CD4-positive, alpha-beta T cell treated with Interleukin-21 for 1 hour (primary cell): ENCODE data around the gene RBM38.
"Not testable (repeated sequence)": the region's sequence is repeated elsewhere in the genome, so short reads cannot be mapped to it uniquely, and the experiment has no call there.

Experiments
- DNase-seq: peaks from one replicate; pipeline ENCODE4 v3.0.0-alpha.2; 2020

Gene RBM38

DNA sequence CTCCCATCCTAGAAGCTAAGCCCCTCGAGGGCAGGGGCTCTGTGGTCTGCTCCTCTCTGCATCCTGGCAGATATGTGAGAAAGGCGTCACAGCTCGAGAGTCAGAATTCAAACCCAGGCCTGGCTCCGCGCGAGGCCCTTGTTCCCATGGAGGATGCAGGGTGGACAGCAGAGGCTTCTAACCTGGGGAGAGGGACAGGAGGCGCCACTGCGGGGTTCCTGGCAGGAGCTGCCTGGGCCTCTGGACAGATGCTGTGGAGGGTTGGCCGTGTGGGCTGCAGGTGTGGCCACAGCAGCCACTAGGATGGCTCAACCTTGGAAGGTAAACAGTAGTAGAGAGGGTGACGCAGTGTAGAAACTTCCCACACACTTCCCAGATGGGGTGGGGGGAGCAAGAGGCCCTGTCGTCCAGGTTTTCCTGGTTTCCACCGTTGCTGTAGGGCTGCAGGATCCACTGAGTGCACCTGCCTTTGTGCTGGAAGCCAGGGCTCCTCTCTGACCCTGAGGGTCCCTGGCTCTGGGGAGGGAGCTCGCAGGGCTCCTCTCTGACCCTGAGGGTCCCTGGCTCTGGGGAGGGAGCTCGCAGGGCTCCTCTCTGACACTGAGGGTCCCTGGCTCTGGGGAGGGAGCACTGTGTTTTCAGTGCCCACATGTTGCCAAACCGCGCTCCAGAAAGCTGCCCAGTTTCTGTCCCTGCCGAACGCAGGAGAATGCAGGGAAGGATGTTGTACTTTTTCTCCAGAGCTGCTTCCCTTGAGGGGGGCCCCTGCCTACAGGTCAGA is 14.2 kb downstream of the RBM38 start:
- no peak for DNase-seq

DNA sequence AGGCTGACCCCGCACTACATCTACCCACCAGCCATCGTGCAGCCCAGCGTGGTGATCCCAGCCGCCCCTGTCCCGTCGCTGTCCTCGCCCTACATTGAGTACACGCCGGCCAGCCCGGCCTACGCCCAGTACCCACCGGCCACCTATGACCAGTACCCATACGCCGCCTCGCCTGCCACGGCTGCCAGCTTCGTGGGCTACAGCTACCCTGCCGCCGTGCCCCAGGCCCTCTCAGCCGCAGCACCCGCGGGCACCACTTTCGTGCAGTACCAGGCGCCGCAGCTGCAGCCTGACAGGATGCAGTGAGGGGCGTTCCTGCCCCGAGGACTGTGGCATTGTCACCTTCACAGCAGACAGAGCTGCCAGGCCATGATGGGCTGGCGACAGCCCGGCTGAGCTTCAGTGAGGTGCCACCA is 16.4 kb downstream of the RBM38 start:
- no peak for DNase-seq

DNA sequence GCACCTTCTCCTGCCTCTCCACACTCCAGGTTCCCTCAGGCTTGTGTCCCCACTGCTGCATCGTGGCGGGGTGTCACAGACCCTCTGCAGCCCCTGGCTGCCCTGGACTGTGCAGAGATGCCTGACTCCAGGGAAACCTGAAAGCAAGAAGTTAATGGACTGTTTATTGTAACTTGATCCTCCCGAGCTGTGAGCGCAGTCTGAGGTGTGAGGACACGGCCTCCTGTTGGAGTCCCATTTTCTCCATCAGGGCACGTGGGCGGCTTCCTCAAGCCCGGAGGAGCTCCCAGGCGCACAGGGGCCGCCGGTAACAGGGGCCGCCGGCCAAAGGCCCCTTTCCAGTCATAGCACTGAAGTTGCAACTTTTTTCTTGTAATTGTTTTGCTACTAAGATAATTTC is 16.9 kb downstream of the RBM38 start:
- no peak for DNase-seq

DNA sequence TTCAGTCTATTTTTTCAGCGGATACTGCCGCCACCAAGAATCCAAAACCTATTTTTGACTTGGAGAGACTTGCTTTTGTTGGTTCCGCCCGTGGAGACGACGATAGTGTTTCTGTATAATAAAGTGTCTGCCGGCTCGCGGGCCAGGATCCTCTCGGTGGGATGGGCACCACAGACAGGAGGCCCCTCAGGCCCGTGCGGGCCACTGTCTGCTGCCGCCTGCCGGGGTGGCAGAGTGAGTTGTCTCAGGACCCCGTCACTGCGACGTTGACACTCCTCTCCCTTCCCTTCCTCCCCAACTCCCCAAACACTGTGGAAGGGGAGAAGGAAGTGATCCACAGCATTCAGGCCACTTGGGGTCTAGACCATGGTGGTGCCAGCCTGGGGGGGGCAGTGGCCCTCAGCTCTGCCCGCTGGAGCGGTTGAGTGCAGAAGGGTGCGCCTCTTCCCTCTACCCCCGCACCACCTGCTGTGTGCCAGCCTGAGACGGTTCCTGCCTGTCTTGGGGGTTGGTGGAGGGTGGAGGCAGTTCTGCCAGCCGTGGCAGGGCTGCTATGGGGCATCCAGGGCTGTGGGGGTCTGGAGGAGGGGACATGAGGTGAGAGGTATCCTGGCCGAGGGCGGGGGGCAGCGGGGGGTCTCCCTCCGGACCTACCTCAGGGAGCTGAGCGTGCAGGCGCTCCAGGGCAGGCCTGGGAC is 17.5 kb downstream of the RBM38 start:
- DNase-seq = no peak

DNA sequence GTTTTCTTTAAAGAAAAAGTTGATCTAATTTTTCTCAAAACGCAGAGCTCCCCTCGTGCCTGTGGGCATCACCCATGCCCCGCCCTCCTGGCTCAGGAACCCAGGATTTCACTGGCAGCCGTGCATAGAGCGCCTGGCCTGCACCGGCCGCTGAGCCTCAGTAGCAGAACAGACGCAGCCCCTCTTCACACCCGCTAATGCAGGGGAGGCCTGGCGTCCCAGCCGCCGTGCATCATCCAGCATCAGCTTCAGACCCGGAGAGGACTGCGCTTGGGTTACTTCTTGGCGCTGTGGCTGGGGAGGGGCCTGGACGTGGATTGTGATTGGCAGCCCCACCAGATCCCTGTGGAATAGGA is 18.1 kb downstream of the RBM38 start:
- DNase-seq = no peak

DNA sequence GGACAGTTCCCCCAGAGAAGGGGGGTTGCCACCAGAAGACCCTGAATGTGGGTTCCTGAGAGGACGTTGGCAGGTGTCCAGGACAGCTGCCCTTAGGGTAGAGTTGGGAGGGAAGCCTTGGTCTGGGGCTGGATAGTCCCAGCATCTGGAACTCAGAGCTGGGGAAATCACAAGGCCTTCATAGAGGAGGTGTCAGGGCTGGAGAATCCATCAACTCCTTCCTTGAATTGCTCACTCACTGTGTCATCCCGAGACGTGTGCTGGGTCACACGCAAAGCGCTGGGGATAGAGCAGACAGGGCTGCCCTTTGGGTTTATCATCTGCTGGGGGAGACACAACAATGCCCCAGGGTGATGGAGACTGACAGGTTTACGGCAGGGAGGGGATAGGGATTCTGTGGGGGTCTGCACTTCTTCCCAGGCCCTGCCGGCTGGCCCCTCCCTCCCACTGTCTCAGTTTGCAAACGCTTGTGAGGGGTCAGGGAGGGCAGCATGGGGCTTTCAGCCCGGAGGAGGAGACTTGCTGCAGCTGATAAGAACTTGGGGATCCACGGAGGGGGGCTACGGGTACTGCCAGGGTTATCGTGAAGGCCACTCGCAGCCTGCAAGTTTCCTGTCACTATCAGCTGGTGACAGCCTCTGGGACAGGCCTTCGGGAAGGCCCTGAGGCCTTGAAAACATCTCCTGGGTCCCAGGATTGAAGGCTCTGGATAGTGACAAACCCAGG is 18.6 kb downstream of the RBM38 start:
- no peak for DNase-seq

DNA sequence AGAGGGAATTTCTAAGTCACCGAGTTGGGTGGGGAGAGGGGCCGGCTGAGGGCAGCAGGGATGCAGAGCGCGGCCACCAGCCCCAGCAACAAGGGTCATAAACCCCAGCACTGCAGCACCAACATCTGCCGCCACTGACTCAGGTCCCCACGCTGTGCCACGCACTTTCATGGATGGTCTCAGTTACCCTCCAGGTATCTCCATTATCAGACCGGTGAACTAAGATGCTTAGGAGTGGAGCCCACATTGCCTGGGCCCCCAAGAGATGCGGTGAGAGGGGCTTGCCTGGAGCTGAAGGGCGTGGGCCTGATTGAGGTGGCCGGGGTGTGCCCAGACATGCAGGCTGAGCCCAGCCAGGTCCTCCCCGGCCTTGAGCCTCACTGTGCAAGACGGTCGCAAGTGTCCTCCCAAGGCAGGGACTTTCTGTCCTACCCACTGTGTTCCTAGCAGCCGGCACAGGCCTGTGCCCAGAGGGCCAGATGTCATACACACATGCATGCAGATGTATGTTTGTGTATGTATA is 19.3 kb downstream of the RBM38 start:
- DNase-seq = no peak

DNA sequence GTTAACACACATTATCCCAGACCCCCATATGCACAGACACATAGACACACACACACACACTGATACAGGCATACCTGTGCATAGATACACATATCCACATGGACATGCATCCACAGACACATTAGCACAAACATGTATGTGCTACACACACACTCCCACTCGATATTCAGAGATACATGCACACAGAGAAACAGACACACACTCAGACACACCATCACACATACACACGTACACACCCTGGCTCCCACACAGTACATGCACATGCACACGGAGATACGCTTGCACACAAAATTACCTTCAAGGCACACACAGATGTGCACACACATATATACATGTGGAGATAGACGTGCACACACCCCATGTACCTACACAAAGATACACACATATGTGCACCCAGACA is 19.7 kb downstream of the RBM38 start:
- DNase-seq = no peak

DNA sequence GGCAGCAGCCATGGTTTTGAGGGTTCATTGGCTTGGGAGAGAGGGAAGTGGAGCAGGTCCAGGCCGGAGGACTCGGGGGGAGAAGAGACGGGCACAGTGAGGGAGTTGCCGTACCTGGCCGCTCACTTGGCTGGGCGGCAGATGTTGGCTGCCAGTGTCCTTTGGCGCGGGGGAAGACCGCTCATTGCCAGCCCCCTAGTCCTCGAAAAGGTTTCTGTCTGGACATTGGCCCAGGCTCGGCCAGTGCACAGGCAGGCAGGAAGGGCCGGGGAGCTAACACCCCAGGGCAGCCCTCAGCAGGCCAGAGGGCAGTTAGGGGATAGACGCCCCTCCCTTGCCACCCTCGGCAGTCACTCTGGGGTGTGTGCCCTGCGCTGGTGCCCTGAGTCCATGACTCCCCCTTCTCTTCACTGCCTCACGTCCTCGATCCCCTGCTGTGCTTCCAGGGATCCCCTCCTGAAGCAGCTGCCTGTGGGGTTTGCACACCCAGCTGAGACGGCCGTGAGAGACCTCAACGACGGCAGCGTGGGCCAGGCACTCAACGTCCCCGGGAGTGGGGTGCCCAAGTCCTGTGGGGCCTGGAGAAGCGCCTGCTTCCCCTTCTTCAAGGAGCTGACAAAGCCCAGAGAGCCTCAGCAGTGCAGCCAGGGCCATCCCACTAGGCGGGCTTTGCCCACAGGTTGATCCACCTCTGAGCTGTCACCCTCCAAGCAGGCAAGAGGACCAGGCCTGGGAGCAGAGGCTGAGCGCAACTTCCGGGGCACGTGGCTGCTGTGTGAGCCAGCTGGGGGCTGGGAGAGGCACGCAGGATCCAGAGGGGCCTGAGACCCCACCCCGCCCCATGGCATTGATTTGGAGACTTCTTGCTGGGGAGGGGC is 20.4 kb downstream of the RBM38 start:
- no peak for DNase-seq

DNA sequence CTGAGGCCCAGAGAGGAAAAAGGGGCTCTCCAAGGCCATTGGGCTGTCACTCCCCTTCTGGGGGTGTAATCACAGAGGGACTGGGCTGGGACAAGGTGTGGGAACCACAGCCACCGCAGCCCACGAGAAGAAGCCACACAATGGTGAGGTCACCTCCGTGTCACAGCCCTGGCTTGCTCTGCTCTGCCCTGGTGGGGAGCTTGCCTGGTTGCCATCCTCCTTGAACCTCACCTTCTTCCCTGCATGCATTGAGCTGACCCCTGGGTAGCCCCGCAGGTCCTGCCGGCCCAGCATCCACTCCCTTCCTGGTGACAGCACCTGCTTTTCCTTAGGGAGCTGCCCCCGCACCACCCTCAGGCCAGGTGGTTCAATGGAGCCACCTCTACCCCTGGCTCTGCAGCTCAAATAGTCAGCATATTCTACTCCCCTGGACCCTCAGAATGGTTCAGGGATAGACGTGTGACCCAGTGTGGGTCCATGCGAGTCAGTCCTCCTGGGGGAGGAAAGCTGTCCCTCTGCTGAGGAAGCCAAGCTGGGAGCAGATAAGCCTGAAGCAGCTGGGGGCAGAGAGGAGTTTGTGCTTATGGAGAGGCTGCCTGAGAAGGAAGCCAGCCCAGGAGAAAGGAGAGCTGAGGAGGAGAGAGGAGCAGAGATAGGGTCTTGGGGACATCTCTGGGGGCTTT is 21.3 kb downstream of the RBM38 start:
- DNase-seq = no peak

DNA sequence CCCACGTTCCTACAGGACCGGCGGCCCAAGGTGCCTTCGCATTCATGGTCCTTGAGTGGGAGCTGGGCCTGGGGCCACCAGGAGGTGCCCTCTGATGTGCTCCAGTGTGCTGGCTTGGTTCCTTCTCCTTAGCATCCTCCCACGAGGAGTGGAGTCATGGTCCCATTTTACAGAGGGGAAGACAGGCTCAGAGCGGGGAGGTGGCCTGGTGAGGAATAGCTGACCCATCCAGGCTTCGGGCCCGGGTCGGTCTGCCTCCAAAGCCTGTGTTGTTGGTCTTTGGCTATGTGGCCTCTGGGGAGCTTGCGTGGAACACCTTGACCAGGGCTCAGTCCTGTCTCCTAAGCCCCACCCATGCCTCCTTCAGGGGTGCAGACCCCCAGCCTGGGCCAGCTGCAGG is 22.8 kb downstream of the RBM38 start:
- no peak for DNase-seq

DNA sequence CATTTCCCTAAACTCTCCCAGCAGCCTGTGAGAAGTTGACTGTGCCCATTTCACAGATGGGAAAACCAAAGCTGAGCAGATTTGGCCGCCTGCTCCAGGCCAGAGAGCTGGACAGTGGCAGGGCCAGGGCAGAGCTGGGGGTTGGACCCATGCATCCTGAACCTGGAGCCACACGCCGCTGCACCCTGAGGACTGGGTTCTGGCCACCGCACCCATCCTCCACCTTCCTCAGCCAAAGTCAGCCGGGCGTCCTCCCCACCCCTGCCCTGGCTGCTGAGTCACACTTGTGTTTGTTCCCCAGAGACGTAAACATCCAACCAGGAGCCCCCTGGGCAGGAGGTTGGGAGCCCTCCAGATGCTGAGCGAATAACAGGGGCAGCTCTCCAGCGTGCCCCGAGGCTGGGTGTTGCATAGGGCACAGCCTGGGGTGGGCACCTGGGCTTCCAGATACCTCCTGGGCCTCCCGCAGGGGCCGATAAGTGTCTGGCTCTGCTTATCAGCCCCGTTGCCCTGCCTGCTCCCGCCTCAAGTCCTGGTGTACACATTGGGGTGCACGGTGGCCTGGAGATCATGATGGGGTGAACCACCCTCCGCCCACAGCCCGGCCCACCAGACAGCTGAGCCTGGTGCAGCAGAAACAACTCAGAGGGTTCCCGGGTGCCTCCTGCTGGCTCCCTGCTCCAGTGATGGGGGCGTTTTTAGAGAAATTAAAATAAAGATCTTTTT is 23.8 kb downstream of the RBM38 start:
- DNase-seq = no peak

DNA sequence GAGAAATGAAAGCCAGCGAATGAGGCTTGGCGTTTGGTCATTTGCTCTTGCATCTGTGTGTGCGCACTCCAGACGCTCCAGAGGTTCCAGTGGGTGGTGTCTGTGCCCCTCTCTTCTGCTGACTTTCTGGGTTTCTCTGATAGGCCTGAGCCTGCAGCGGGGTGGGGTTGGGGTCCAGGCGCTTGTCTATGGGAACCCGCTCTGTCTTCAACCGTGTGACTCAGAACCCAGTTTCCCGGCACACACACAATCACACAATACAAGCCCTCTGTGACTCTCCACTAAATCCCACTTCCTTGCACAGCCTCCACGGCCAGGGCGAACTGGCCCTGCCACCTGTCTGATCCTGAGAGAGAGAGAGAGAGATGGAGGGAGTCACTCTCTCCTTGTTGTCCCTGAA is 24.6 kb downstream of the RBM38 start:
- no peak for DNase-seq

DNA sequence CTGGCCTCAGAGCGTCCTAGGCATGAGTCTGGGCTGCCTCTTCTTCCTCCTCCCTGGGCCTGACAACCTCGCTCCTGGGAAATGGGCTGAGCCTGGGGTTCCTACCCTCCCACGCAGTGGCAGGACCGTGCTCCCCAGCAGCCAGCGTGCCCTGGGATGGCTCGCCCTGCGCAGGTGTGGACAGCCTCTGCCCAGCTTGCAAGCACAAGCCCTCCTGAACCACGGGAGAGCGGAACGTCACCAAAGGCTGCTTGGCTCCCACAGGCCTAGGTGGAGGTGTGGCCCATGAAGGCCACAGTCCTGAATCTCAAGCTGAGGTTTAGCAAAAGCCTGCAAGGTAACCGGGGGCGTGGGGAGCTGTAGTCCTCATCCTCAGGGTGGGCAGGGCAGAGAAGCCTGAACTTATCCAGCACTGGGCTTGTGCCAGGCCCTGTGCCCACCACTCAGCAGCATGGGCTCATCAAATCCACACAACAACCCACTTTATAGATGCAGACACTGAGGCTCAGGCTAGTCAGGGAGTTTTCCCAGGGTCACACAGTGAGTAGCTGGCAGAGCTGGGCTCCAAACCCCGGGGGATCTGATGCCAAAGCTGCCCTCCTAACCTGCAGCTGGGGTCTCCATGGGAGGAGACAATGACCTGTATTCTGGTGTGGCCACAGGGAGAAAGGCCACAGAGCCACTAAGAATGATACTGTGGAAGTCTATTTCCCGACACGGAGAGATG is 25.3 kb downstream of the RBM38 start:
- DNase-seq = no peak

DNA sequence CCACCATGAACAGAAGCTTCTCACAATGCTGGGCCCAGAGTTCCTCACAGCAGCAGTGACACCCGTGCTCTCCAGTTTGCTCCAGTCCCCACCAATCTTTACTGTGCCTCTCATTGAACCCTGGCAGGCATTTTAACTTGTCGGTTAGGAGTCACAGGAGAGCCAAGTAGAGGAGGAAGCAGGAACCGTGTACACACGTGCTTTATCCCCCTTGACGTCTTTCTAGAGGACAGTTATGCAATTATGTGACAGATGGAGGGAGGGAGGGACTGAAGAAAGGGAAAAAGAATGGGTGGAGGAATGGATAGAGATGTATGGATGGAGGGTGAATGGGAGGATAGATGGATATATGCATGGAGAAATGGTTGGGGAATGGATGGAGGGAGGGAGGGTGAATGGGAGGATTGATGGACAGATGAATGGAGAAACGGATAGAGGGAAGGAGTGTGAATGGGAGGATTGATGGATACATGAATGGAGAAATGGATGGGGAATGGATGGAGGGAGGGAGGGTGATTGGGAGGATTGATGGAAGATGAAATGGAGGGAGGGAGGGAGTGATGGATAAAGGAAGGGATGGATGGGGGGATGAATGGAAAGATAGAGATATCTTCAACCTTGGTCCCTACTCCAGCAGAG is 26.0 kb downstream of the RBM38 start:
- no peak for DNase-seq

DNA sequence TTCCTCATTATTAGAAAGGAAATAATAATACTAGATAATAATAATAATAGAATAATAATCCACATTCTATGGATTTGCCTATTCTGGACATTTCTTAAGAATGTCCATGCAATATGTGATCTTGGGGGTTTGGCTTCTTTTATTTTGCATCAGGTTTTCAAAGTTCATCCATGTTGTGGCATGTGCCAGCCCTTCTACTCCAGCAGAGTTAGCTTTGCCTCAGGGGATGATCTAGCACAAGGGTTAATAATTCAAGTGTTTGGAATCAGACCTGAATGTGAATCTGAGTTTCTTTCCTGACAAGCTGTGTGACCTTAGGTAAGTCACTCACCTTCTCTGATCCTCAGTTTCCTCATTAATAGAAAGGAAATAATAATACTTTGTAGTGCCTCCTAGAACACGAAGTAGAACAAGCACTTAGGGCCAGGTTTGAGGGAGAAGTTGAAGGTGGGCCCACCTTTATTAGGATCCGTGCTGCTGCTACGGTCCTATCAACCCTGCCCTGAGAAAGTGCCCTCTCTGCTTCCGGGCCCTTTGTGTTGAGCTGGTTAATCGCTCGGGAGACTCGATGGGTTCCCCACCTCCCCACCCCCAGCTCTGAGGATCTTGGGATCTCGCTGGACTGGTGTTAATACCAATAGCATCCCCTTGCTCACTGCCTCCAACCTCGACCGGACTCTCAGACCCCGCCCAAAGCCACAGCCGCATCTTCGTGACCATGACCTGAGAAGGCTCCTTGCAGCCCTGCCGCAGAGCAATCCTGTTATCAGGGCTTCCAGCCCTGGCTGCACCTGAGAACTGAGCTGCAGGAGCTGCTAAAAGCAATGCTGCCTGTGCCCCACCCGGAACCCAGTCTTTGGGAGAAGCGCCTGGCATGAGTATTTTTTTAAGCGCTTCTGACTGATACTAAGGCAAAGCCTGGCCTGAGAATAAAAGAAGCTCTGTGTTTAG is 26.9 kb downstream of the RBM38 start:
- no peak for DNase-seq

DNA sequence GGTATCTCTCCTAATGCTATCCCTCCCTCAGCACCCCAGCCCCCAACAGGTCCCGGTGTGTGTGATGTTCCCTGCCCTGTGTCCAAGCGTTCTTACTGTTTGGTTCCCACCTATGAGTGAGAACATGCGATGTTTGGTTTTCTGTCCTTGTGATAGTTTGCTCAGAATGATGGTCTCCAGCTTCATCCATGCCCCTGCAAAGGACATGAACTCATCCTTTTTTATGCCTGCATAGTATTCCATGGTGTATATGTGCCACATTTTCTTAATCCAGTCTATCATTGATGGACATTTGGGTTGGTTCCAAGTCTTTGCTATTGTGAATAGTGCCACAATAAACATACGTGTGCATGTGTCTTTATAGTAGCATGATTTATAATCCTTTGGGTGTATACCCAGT is 28.3 kb downstream of the RBM38 start:
- DNase-seq = not testable (repeated sequence)

DNA sequence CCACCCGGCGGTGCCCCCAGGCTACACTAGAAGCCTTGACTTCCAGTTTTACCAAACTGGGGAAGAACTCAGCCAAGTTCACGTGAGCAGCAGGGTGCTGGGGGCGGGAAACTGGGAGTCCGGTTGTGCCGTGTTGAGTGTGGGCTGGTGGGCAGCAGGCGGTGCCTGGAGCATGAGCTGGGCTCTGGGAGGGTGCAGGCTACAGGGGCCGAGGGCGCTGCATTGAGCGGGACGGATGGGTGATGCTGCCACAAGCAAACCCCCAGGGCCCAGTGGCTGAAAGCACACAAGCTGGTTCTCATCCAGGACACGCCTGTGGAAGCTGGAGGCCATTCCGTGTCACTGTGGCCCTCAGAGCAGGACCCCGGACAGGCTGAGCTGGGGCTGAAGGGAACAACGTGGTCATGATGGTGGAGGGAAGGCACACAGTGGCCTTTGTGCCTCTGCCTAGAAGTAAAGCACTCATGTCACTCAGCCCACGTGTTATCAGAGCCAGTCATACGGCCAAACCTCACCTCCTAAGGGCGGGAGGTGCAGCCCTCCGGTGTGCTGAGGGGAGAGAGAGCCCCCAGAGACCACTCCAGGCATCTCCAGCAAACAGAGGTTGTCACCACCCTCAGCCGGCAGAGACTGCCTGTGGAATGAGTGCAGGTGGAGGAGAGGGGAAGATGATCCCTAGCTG is 29.5 kb downstream of the RBM38 start:
- no peak for DNase-seq
